Ectodermal cell (in vitro differentiated cells): ENCODE results near the gene BGN.

Experiments
- H3K27ac ChIP-seq: 2 replicates; pipeline ENCODE4 v1.7.0; 2013; ENCODE audit warnings: mild to moderate bottlenecking, low read depth, low read length; ENCODE audit not compliant: insufficient read depth, poor library complexity, severe bottlenecking
- H3K27me3 ChIP-seq: 2 replicates; pipeline ENCODE4 v1.7.0; 2013; ENCODE audit warnings: mild to moderate bottlenecking, low read length; ENCODE audit not compliant: insufficient read depth, control insufficient read depth, poor library complexity, severe bottlenecking
- H3K36me3 ChIP-seq: one replicate; pipeline ENCODE4 v1.7.0; 2013; ENCODE audit warnings: low read length; ENCODE audit not compliant: control insufficient read depth, insufficient read depth
- H3K4me1 ChIP-seq: one replicate; pipeline ENCODE4 v1.7.0; 2013; ENCODE audit warnings: low read length; ENCODE audit not compliant: control insufficient read depth, insufficient read depth
- H3K4me3 ChIP-seq: 2 replicates; pipeline ENCODE4 v1.7.0; 2013; ENCODE audit warnings: low read depth, low read length, control low read depth; ENCODE audit not compliant: insufficient read depth
- H3K9me3 ChIP-seq: 2 replicates; pipeline ENCODE4 v1.7.0; 2013; ENCODE audit warnings: mild to moderate bottlenecking, low read length, moderate library complexity; ENCODE audit not compliant: control insufficient read depth
- WGBS, 2 experiments: methylation state at CpG; one replicate each; pipeline ENCODE4 v1.1.7; 2013; ENCODE audit warnings: missing lambda C conversion rate in 2 of 2; 5-methylcytosine and 5-hydroxymethylcytosine counted together

BGN gene

GRCh38 chrX:153514259-153514658 is 19.5 kb downstream of the BGN start:
- peaks cover 37% of the 10 kb centered on the region for H3K27me3 ChIP-seq
- H3K27ac ChIP-seq: no peak overlapping the region
- H3K36me3 ChIP-seq: no peaks in the 10 kb centered on the region
- no peaks in the 10 kb centered on the region for H3K4me1 ChIP-seq
- H3K9me3 ChIP-seq: no peaks in the 10 kb centered on the region
- H3K4me3 ChIP-seq: no peak overlapping the region
- WGBS, 2 experiments: 90 to 94% methylated on average over 9 of the region's 9 CpGs

GRCh38 chrX:153515435-153515834 is 20.7 kb downstream of the BGN start:
- H3K9me3 ChIP-seq: no peaks in the 10 kb centered on the region
- 84 to 88% methylated on average over 8 of the region's 8 CpGs for WGBS, 2 experiments
- no peaks in the 10 kb centered on the region for H3K36me3 ChIP-seq
- no peaks in the 10 kb centered on the region for H3K4me1 ChIP-seq
- no peak overlapping the region for H3K27ac ChIP-seq
- no peak overlapping the region for H3K4me3 ChIP-seq
- H3K27me3 ChIP-seq: peaks cover 43% of the 10 kb centered on the region

GRCh38 chrX:153516073-153516472 is 21.3 kb downstream of the BGN start:
- WGBS, 2 experiments: 93 to 97% methylated on average over 9 of the region's 9 CpGs
- no peaks in the 10 kb centered on the region for H3K4me1 ChIP-seq
- peaks cover 43% of the 10 kb centered on the region for H3K27me3 ChIP-seq
- H3K4me3 ChIP-seq: no peak overlapping the region
- no peak overlapping the region for H3K27ac ChIP-seq
- no peaks in the 10 kb centered on the region for H3K9me3 ChIP-seq
- no peaks in the 10 kb centered on the region for H3K36me3 ChIP-seq

GRCh38 chrX:153517423-153517822 is 22.6 kb downstream of the BGN start, which contains the start of gene ATP2B3:
Gene ATP2B3, plus strand, starts transcription at chrX:153517642. Its CDS starts 18,606 bp downstream, at chrX:153536248.
- H3K36me3 ChIP-seq: no peaks in the 10 kb centered on the region
- no peak within 1 kb of the TSS for H3K4me3 ChIP-seq
- H3K27me3 ChIP-seq: peaks cover 46% of the 10 kb centered on the region
- H3K27ac ChIP-seq: no peak within 1 kb of the TSS
- H3K9me3 ChIP-seq: no peaks in the 10 kb centered on the region
- WGBS, 2 experiments: 1% methylated on average over 41 to 44 of the region's 50 CpGs
- no peaks in the 10 kb centered on the region for H3K4me1 ChIP-seq

GRCh38 chrX:153517946-153518834 is 23.4 kb downstream of the BGN start:
- Histone ChIP-seq H3K4me3 (no peak overlapping the region), H3K27ac (no peak overlapping the region), H3K27me3 (peaks cover 46% of the 10 kb centered on the region), H3K4me1 (no peaks in the 10 kb centered on the region), H3K36me3 (no peaks in the 10 kb centered on the region), H3K9me3 (no peaks in the 10 kb centered on the region)
- WGBS, 2 experiments: 5% methylated on average over 70 of the region's 70 CpGs

GRCh38 chrX:153519569-153520286 is 24.9 kb downstream of the BGN start:
- 80 to 81% methylated on average over 21 of the region's 21 CpGs for WGBS, 2 experiments
- Histone ChIP-seq H3K9me3 (no peaks in the 10 kb centered on the region), H3K27ac (no peak overlapping the region), H3K4me1 (no peaks in the 10 kb centered on the region), H3K36me3 (no peaks in the 10 kb centered on the region), H3K4me3 (no peak overlapping the region), H3K27me3 (peaks cover 46% of the 10 kb centered on the region)

- peaks cover 46% of the 10 kb centered on the region for H3K27me3 ChIP-seq
- no peaks in the 10 kb centered on the region for H3K9me3 ChIP-seq
Measured at GRCh38 chrX:153520287-153520917, 25.6 kb downstream of the BGN start.

GRCh38 chrX:153521034-153521433 is 26.3 kb downstream of the BGN start:
- Histone ChIP-seq H3K4me3 (no peak overlapping the region), H3K9me3 (no peaks in the 10 kb centered on the region), H3K27me3 (peaks cover 41% of the 10 kb centered on the region), H3K27ac (no peak overlapping the region), H3K36me3 (no peaks in the 10 kb centered on the region), H3K4me1 (no peaks in the 10 kb centered on the region)
- WGBS, 2 experiments: 77 to 81% methylated on average over 9 of the region's 9 CpGs

More at GRCh38 chrX:153520287-153520917, 25.6 kb downstream of the BGN start:
- Histone ChIP-seq H3K27ac (no peak overlapping the region), H3K36me3 (no peaks in the 10 kb centered on the region), H3K4me3 (no peak overlapping the region), H3K4me1 (no peaks in the 10 kb centered on the region)
- WGBS, 2 experiments: 85 to 90% methylated on average over 7 of the region's 7 CpGs

- H3K9me3 ChIP-seq: no peaks in the 10 kb centered on the region
- 68% methylated on average over 12 of the region's 12 CpGs for WGBS, 2 experiments
- no peak overlapping the region for H3K27ac ChIP-seq
- no peak overlapping the region for H3K4me3 ChIP-seq
- peaks cover 29% of the 10 kb centered on the region for H3K27me3 ChIP-seq
- H3K36me3 ChIP-seq: no peaks in the 10 kb centered on the region
- H3K4me1 ChIP-seq: no peaks in the 10 kb centered on the region
Measured at GRCh38 chrX:153522259-153522658, 27.5 kb downstream of the BGN start.

GRCh38 chrX:153523269-153523668 is 28.5 kb downstream of the BGN start:
- H3K27ac ChIP-seq: no peak overlapping the region
- 89 to 93% methylated on average over 2 to 4 of the region's 7 CpGs for WGBS, 2 experiments
- no peaks in the 10 kb centered on the region for H3K4me1 ChIP-seq
- peaks cover 19% of the 10 kb centered on the region for H3K27me3 ChIP-seq
- no peak overlapping the region for H3K4me3 ChIP-seq
- no peaks in the 10 kb centered on the region for H3K36me3 ChIP-seq
- no peaks in the 10 kb centered on the region for H3K9me3 ChIP-seq
